DND-41 (cell line): Measurements from ENCODE around the gene XRCC3.

Experiments
- EZH2 ChIP-seq: IDR thresholded peaks from 3 replicates; pipeline ENCODE4 v1.6.1; 2012; ENCODE audit warnings: borderline replicate concordance, low read depth, mild to moderate bottlenecking, moderate library complexity, low read length, inconsistent platforms; ENCODE audit not compliant: severe bottlenecking
- TF ChIP-seq, protein P1 (sequence below): IDR thresholded peaks from 2 replicates; pipeline ENCODE4 v1.5.1; 2012; ENCODE audit warnings: borderline replicate concordance, low read length, moderate library complexity, mild to moderate bottlenecking; ENCODE audit not compliant: poor library complexity, severe bottlenecking; ENCODE audit errors: extremely low read depth

DNA sequence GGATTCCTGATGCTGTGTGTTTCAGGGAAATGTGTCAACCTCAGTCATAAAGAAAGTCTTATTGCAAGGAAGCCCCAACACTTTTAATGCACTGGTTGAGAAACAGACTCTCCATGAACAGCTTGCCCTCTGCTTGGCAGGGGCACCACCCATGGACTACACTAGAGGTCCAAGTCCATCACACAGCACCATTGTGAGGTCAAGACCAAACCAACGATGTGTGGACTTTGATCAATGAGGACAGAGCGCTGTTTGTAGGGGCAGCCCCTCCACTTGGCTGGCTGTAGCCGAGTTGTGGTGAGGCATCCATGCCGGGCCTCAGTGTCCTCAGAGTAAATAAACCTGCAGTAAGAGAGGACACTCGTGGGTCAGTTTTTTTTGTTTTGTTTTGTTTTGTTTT is 30.2 kb upstream of the XRCC3 start:
- TF ChIP-seq, protein P1, sequence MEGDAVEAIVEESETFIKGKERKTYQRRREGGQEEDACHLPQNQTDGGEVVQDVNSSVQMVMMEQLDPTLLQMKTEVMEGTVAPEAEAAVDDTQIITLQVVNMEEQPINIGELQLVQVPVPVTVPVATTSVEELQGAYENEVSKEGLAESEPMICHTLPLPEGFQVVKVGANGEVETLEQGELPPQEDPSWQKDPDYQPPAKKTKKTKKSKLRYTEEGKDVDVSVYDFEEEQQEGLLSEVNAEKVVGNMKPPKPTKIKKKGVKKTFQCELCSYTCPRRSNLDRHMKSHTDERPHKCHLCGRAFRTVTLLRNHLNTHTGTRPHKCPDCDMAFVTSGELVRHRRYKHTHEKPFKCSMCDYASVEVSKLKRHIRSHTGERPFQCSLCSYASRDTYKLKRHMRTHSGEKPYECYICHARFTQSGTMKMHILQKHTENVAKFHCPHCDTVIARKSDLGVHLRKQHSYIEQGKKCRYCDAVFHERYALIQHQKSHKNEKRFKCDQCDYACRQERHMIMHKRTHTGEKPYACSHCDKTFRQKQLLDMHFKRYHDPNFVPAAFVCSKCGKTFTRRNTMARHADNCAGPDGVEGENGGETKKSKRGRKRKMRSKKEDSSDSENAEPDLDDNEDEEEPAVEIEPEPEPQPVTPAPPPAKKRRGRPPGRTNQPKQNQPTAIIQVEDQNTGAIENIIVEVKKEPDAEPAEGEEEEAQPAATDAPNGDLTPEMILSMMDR, result no peak
- no peak for TF ChIP-seq EZH2
